Subcutaneous abdominal adipose tissue (tissue), 5 donors: Measurements from ENCODE around the gene RIMBP2.
"Not testable (repeated sequence)": the region's sequence is repeated elsewhere in the genome, so short reads cannot be mapped to it uniquely, and the experiment has no call there.

Experiments
- H3K27ac ChIP-seq: one replicate; pipeline ENCODE4 v1.7.0; 2013; ENCODE audit warnings: low read depth, mild to moderate bottlenecking, inconsistent platforms, low read length, moderate library complexity
- H3K27me3 ChIP-seq, 5 donors: one replicate each; pipeline ENCODE4 v1.7.0; 2013; ENCODE audit warnings: low read length in 5 of 5, inconsistent platforms in 1 of 5; ENCODE audit not compliant: control insufficient read depth in 5 of 5, insufficient read depth in 4 of 5
- H3K36me3 ChIP-seq, 5 donors: one replicate each; pipeline ENCODE4 v1.7.0; 2013; ENCODE audit warnings: low read length in 5 of 5; ENCODE audit not compliant: control insufficient read depth in 5 of 5, insufficient read depth in 5 of 5
- H3K4me1 ChIP-seq, 5 donors: one replicate each; pipeline ENCODE4 v1.7.0; 2013; ENCODE audit warnings: low read length in 5 of 5, mild to moderate bottlenecking in 3 of 5, moderate library complexity in 1 of 5; ENCODE audit not compliant: control insufficient read depth in 5 of 5, insufficient read depth in 5 of 5
- H3K4me3 ChIP-seq, 5 donors: one replicate each; pipeline ENCODE4 v1.7.0; 2013; ENCODE audit warnings: low read length in 5 of 5, low read depth in 1 of 5
- H3K9ac ChIP-seq, 5 donors: one replicate each; pipeline ENCODE4 v1.7.0; 2013; ENCODE audit warnings: low read length in 5 of 5, mild to moderate bottlenecking in 4 of 5, moderate library complexity in 3 of 5
- H3K9me3 ChIP-seq, 5 donors: one replicate each; pipeline ENCODE4 v1.7.0; 2013; ENCODE audit warnings: low read length in 5 of 5; ENCODE audit not compliant: control insufficient read depth in 5 of 5
- donor health status: healthy.
- donor health status: healthy.
- donor health status: healthy.
- donor health status: healthy.
- donor health status: healthy.

Gene RIMBP2

DNA sequence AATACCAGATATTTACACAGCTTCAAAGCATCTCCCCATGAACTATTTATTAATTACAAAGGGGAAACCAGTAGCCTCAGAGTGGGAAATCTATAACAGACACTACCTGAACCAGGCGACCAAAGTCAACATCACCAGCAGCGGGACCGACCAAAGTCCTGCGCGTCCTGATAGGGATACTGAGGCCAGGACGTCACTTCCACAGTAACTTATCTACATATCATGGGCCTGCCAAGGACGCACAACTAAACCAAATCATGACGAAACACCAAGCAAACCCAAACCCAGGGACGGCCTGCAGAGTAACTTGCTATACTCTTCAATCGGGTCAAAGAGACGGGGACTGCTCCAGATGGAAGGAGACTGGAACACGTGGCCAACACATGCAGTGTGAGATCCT is 26.0 kb upstream of the RIMBP2 start:
- Histone ChIP-seq H3K36me3 (no peaks in the 10 kb centered on the region), H3K27me3 (peaks cover 1 to 8% (median 5%) of the 10 kb centered on the region in 5 donors), H3K4me3 (no peak overlapping the region), H3K9ac (no peak overlapping the region), H3K4me1 (peaks cover 0 to 14% (median 9%) of the 10 kb centered on the region in 5 donors), H3K9me3 (peaks cover 0 to 9% (median 0%) of the 10 kb centered on the region in 5 donors), H3K27ac (no peak overlapping the region)

GRCh38 chr12:130739571-130739970 is 23.5 kb upstream of the RIMBP2 start:
- Histone ChIP-seq H3K9ac (no peak overlapping the region), H3K4me3 (no peak overlapping the region), H3K9me3 (peaks cover 0 to 9% (median 0%) of the 10 kb centered on the region in 5 donors), H3K36me3 (no peaks in the 10 kb centered on the region), H3K4me1 (peaks cover 0 to 9% (median 7%) of the 10 kb centered on the region in 5 donors), H3K27me3 (peaks cover 4 to 12% (median 8%) of the 10 kb centered on the region in 5 donors), H3K27ac (no peak overlapping the region)

DNA sequence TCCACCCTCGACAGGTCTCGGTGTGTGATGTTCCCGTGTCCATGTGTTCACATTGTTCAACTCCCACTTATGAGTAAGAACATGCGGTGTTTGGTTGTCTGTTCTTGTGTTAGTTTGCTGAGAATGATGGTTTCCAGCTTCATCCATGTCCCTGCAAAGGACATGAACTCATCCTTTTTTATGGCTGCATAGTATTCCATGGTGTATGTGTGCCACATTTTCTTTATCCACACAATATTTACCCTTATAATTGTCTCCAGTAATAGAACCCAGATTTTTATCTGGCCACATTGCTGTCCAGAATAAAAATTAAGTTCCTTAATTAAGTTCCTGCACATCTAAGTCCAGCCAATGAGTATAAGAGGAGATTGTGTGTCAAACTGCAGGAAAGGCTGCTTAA is 22.3 kb upstream of the RIMBP2 start:
- not testable (repeated sequence) for H3K27ac ChIP-seq, H3K9ac ChIP-seq, H3K4me1 ChIP-seq, H3K36me3 ChIP-seq, H3K4me3 ChIP-seq, H3K9me3 ChIP-seq
- peaks cover 4 to 12% (median 8%) of the 10 kb centered on the region in 5 donors for H3K27me3 ChIP-seq

GRCh38 chr12:130737731-130738130 is 21.6 kb upstream of the RIMBP2 start:
- no peak overlapping the region for H3K4me3 ChIP-seq
- peaks cover 4 to 14% (median 8%) of the 10 kb centered on the region in 5 donors for H3K27me3 ChIP-seq
- no peak overlapping the region for H3K27ac ChIP-seq
- H3K9me3 ChIP-seq: peaks cover 0 to 5% (median 0%) of the 10 kb centered on the region in 5 donors
- H3K36me3 ChIP-seq: no peaks in the 10 kb centered on the region
- H3K4me1 ChIP-seq: no peaks in the 10 kb centered on the region
- H3K9ac ChIP-seq: no peak overlapping the region

DNA sequence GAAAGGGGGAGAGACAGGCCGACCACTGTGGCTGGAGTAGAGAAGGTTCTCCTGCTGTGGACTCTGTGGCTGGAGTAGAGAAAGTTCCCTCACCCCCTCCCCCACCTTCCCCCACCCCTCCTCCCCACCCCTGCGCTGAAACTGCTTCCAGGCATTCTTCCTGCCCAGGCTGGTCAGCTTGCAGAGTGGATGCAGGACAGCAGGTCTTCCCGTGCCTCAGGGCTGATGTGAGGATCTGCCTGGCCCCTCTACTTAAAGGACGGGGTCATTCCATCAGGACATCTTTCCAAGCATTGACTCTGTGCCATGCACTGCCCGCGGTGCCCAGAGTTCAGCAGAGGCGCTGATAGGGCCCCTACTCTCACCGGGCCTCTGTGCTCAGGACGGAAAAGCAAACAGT is 13.2 kb upstream of the RIMBP2 start:
- Histone ChIP-seq H3K27ac (no peak overlapping the region), H3K4me1 (no peaks in the 10 kb centered on the region), H3K9ac (no peak overlapping the region), H3K4me3 (no peak overlapping the region), H3K36me3 (no peaks in the 10 kb centered on the region), H3K27me3 (peaks cover 4 to 26% (median 8%) of the 10 kb centered on the region in 5 donors), H3K9me3 (peaks cover 0 to 12% (median 7%) of the 10 kb centered on the region in 5 donors)

DNA sequence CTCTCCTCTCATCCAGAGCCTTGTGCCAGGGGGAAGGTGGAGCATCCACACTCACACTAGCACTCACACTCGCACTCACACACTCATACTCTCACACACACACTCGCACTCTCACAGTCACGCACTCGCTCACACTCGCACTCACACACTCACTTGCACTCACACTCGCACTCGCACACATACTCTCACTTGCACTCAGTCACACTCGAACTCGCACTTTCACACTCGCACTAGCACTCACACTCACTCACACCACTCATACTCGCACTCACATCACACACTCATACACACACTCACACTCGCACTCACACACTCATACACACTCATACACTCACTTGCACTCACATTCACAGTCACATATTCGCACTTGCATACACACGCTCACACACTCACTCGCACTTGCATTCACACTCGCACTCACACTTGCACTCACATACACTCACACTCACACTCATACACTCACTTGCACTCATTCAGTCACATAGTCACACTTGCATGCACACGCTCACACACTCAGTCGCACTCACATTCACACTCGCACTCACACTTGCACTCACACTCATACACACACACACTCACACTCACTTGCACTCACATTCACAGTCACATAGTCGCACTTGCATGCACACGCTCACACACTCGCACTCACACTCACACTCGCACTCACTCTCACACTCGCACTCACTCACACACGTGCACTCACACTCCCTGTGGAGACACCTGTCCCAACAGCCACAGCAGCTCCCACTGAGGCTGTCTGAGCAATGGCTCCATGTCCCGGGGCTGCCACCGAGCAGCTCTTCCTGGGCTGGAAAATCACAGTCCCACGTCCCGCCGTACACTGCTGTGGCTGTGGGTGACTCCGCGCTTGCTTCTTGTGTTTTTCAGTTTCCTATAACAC is 12.3 kb upstream of the RIMBP2 start:
- no peak overlapping the region for H3K4me3 ChIP-seq
- H3K4me1 ChIP-seq: no peaks in the 10 kb centered on the region
- no peak overlapping the region for H3K27ac ChIP-seq
- no peak overlapping the region for H3K9ac ChIP-seq
- H3K36me3 ChIP-seq: no peaks in the 10 kb centered on the region
- peaks cover 4 to 26% (median 8%) of the 10 kb centered on the region in 5 donors for H3K27me3 ChIP-seq
- H3K9me3 ChIP-seq: peaks cover 3 to 15% (median 7%) of the 10 kb centered on the region in 5 donors

DNA sequence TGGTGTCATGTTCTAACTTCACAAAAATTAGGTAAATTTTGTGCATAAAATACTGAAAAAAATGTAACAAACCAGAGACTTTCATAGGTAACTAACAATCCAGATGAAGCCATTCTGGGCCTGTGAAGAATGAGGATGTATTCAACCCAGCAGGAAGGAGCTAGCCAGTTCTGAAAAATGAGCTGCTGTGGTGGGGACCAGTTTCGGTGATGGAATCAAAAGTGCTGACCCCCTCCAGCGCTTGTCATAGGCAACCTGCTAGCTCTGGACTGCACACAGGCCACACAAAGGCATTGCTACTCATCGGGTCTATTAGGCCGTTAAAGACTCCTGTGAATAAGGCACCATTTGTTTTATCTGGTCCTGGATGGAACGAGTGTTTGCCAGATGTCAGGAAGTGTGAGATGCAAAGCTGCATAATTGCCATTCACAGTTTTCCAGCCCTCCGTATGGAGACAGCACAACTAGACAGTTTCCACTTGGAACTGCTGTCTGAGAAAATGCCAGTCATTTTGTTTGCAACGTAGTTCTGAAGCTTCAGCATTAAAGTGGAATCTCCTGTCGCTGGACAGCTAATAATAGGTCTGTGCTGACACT is 3.3 kb upstream of the RIMBP2 start:
- Histone ChIP-seq H3K36me3 (no peaks in the 10 kb centered on the region), H3K4me3 (no peak overlapping the region), H3K4me1 (peaks cover 0 to 21% (median 16%) of the 10 kb centered on the region in 5 donors), H3K27ac (no peak overlapping the region), H3K9me3 (peaks cover 5 to 27% (median 15%) of the 10 kb centered on the region in 5 donors), H3K9ac (no peak overlapping the region), H3K27me3 (peaks cover 18 to 36% (median 29%) of the 10 kb centered on the region in 5 donors)

- Histone ChIP-seq H3K9me3 (peaks cover 5 to 17% (median 11%) of the 10 kb centered on the region in 5 donors), H3K4me3 (no peak overlapping the region), H3K27me3 (peaks cover 23 to 51% (median 39%) of the 10 kb centered on the region in 5 donors), H3K4me1 (peaks cover 3 to 30% (median 26%) of the 10 kb centered on the region in 5 donors), H3K27ac (no peak overlapping the region), H3K36me3 (no peaks in the 10 kb centered on the region), H3K9ac (no peak overlapping the region)
Observed at GRCh38 chr12:130717752-130718151, 1.7 kb upstream of the RIMBP2 start.

- Histone ChIP-seq H3K4me1 (peaks cover 3 to 30% (median 26%) of the 10 kb centered on the region in 5 donors), H3K9me3 (peaks cover 3 to 10% (median 5%) of the 10 kb centered on the region in 5 donors), H3K27ac (no peak overlapping the region), H3K27me3 (peaks cover 23 to 51% (median 41%) of the 10 kb centered on the region in 5 donors), H3K4me3 (no peak overlapping the region), H3K36me3 (no peaks in the 10 kb centered on the region), H3K9ac (no peak overlapping the region)
Observed at GRCh38 chr12:130716969-130717366, 869 bp upstream of the RIMBP2 start.
